Ishikawa (cell line): Measurements from ENCODE around the gene ZNF541.

ENCODE experiments used
- CEBPB ChIP-seq: IDR thresholded peaks from 2 replicates; pipeline ENCODE4 v1.6.1; 2012
- CREB1 ChIP-seq: IDR thresholded peaks from 2 replicates; pipeline ENCODE4 v1.6.1; 2012; ENCODE audit warnings: low read depth
- EGR1 ChIP-seq: IDR thresholded peaks from 2 replicates; pipeline ENCODE4 v1.6.1; 2012
- EP300 ChIP-seq: IDR thresholded peaks from 2 replicates; pipeline ENCODE4 v1.6.1; 2012; ENCODE audit warnings: borderline replicate concordance
- FOXM1 ChIP-seq: IDR thresholded peaks from 2 replicates; pipeline ENCODE4 v1.6.1; 2012; ENCODE audit warnings: low read depth, borderline replicate concordance
- MAX ChIP-seq: IDR thresholded peaks from 2 replicates; pipeline ENCODE4 v1.6.1; 2012
- NFIC ChIP-seq: IDR thresholded peaks from 2 replicates; pipeline ENCODE4 v1.6.1; 2012
- RAD21 ChIP-seq: IDR thresholded peaks from 2 replicates; pipeline ENCODE4 v1.6.1; 2012; ENCODE audit warnings: low read depth
- REST ChIP-seq: IDR thresholded peaks from 2 replicates; pipeline ENCODE4 v1.6.1; 2012; ENCODE audit warnings: low read depth, mild to moderate bottlenecking
- TAF1 ChIP-seq: IDR thresholded peaks from 2 replicates; pipeline ENCODE4 v1.6.1; 2012; ENCODE audit warnings: low read depth, mild to moderate bottlenecking
- TCF12 ChIP-seq: IDR thresholded peaks from 2 replicates; pipeline ENCODE4 v1.6.1; 2012; ENCODE audit warnings: low read depth
- TEAD4 ChIP-seq: IDR thresholded peaks from 2 replicates; pipeline ENCODE4 v1.6.1; 2012
- USF1 ChIP-seq: IDR thresholded peaks from 2 replicates; pipeline ENCODE4 v1.6.1; 2012
- YY1 ChIP-seq: IDR thresholded peaks from 2 replicates; pipeline ENCODE4 v1.6.1; 2012; ENCODE audit warnings: low read depth
- ZBTB7A ChIP-seq: IDR thresholded peaks from 2 replicates; pipeline ENCODE4 v1.6.1; 2012; ENCODE audit warnings: low read depth

Gene ZNF541

GRCh38 chr19:47615230-47615629 lies 42.3 kb upstream of the ZNF541 start:
- TF ChIP-seq RAD21: no peak
- TF ChIP-seq USF1: no peak
- no peak for TF ChIP-seq REST

- no peak for TF ChIP-seq EGR1
These were observed 41.6 kb upstream of the ZNF541 start for GRCh38 chr19:47614559-47614958.

GRCh38 chr19:47614021-47614295 lies 41.0 kb upstream of the ZNF541 start:
- TF ChIP-seq EGR1: no peak
- TF ChIP-seq CREB1: no peak
- no peak for TF ChIP-seq FOXM1
- TF ChIP-seq RAD21: no peak
- TF ChIP-seq REST: no peak
- no peak for TF ChIP-seq ZBTB7A
- TF ChIP-seq USF1: no peak
- TF ChIP-seq TEAD4: no peak
- no peak for TF ChIP-seq CEBPB
- no peak for TF ChIP-seq TCF12
- TF ChIP-seq NFIC: no peak
- TF ChIP-seq EP300: no peak
- no peak for TF ChIP-seq TAF1
- TF ChIP-seq MAX: no peak
- no peak for TF ChIP-seq YY1

GRCh38 chr19:47613165-47614020 lies 40.4 kb upstream of the ZNF541 start:
- TF ChIP-seq TEAD4 (no peak), EGR1 (no peak), NFIC (no peak), FOXM1 (no peak)

- TF ChIP-seq TAF1: no peak
- TF ChIP-seq USF1: no peak
- TF ChIP-seq CEBPB: no peak
- TF ChIP-seq MAX: no peak
- TF ChIP-seq RAD21: no peak
- TF ChIP-seq YY1: no peak
- no peak for TF ChIP-seq EGR1
- TF ChIP-seq TEAD4: no peak
- TF ChIP-seq EP300: no peak
- no peak for TF ChIP-seq REST
- no peak for TF ChIP-seq ZBTB7A
These were observed 38.0 kb upstream of the ZNF541 start for GRCh38 chr19:47610902-47611301.
